SH-SY5Y (cell line): ENCODE measurements around the gene CCDC157.

Experiments
- GATA2 ChIP-seq: IDR thresholded peaks from 2 replicates; pipeline ENCODE4 v1.6.1; 2011; ENCODE audit warnings: mild to moderate bottlenecking, low read depth, low read length
- GATA3 ChIP-seq: IDR thresholded peaks from 2 replicates; pipeline ENCODE4 v1.6.1; 2011; ENCODE audit warnings: low read depth, mild to moderate bottlenecking, low read length, moderate library complexity

DNA sequence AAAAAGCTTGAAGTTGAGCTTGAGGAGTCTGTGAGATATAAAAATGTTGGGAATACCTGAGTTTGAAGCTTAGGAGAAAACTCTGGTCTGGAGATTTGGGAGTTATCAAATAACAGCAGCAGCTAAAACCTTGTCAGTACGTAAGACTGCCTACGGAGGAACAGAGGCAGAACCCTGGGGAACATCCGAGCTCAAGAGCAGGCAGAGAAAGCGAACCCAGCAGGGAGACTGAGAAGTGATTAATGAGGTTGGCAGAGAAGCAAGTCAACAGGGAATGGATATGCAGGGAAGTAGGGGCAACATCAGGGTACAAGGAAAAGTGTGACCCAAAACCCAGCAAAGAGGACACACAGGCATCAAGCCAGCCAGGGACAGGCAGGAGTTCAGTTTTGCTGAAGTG, 56.2 kb downstream of the CCDC157 start:
- TF ChIP-seq GATA3 (no peak), GATA2 (no peak)
